Transverse colon (tissue), 4 donors: ENCODE measurements around the gene SLC37A1. TPM values are rescaled to one million over a fixed set of nuclear protein-coding genes. Genes with fewer than 3 reads are reported as not detected.

Source experiments
- DNase-seq: peaks from one replicate; pipeline ENCODE4 v3.0.0-alpha.2; 2019
- H3K27ac ChIP-seq, 4 donors: fragments of 200-600 bp; sonication (generic); 2 replicates each; pipeline ENCODE4 v1.5.1; 2016 to 2018; ENCODE audit warnings: inconsistent platforms in 4 of 4
- H3K27me3 ChIP-seq: fragments of 200-600 bp; sonication (generic); 2 replicates; pipeline ENCODE4 v1.5.1; 2017; ENCODE audit warnings: inconsistent platforms
- H3K36me3 ChIP-seq, 4 donors: fragments of 200-600 bp; sonication (generic); 2 replicates each; pipeline ENCODE4 v1.5.1; 2017 to 2019; ENCODE audit warnings: inconsistent platforms in 4 of 4
- H3K4me1 ChIP-seq, 4 donors: fragments of 200-600 bp; sonication (generic); 2 replicates each; pipeline ENCODE4 v1.5.1; 2017 to 2020; ENCODE audit warnings: inconsistent platforms in 4 of 4
- H3K4me3 ChIP-seq, 4 donors: fragments of 200-600 bp; sonication (generic); 1 replicate in 1 of 4; 2 replicates in 3 of 4; pipeline versions ENCODE4 v1.5.1 to v1.6.1; 2017 to 2019; ENCODE audit warnings: inconsistent platforms in 4 of 4
- H3K9me3 ChIP-seq, 2 donors: fragments of 200-600 bp; sonication (generic); 2 replicates each; pipeline ENCODE4 v1.5.1; 2017 to 2019; ENCODE audit warnings: inconsistent platforms in 2 of 2
- EP300 ChIP-seq: sonication (generic); formaldehyde crosslinking; IDR thresholded peaks from one replicate; pipeline ENCODE4 v1.6.1; 2017; ENCODE audit warnings: antibody characterized with exemption, low read depth
- POLR2A ChIP-seq: fragments of 450-650 bp; IDR thresholded peaks from one replicate; pipeline ENCODE4 v1.6.1; 2016; ENCODE audit warnings: antibody characterized with exemption, mild to moderate bottlenecking, moderate library complexity
- POLR2AphosphoS5 ChIP-seq, 3 donors: sonication (generic); formaldehyde crosslinking; IDR thresholded peaks; one replicate each; pipeline ENCODE4 v1.6.1; 2016; ENCODE audit warnings: antibody characterized with exemption in 3 of 3
- WGBS, 2 donors: methylation state at CpG; one replicate each; pipeline ENCODE4 v1.1.5; 2018; ENCODE audit warnings: low coverage in 1 of 2; 5-methylcytosine and 5-hydroxymethylcytosine counted together
- in situ Hi-C, 4 donors: fragments of 200-750 bp; cut with MboI; loops; one replicate each; pipeline versions ENCODE4 v1.15.0 to v1.15.1; 2017; ENCODE audit warnings: low sequenced_read_pairs in 3 of 4, low pct_ligation_motif_present in 1 of 4, low pct_unique_long_range_greater_than_20kb in 1 of 4
- intact Hi-C: fragments of 100-400 bp; cut with DNase I; formaldehyde crosslinking; loops from one replicate; pipeline ENCODE4 v1.15.1; 2023; ENCODE audit warnings: low total_unique reads
- total RNA-seq, 4 donors: library from RNA; depleted of rRNA; stranded (reverse); fragments of >200 nt; gene quantifications; one replicate each; pipeline ENCODE4 v1.1.0, GENCODE V29; 2016
- TF ChIP-seq, protein P1 (sequence below), 5 experiments: fragments of 200-600 bp in 3 of 5; fragments of 450-650 bp in 2 of 5; sonication (generic) in 3 of 5; IDR thresholded peaks; 1 replicate in 2 of 5; 2 replicates in 3 of 5; pipeline ENCODE4 v1.5.1; 2016 to 2017; ENCODE audit warnings: antibody characterized with exemption in 5 of 5, inconsistent platforms in 3 of 5, mild to moderate bottlenecking in 2 of 5, moderate library complexity in 1 of 5

The SLC37A1 gene
- 100 to 1,000 TPM in 3 of 4 donors, 10 to 100 TPM in 1; 80.8 to 139 (median 117) TPM for total RNA-seq

DNA sequence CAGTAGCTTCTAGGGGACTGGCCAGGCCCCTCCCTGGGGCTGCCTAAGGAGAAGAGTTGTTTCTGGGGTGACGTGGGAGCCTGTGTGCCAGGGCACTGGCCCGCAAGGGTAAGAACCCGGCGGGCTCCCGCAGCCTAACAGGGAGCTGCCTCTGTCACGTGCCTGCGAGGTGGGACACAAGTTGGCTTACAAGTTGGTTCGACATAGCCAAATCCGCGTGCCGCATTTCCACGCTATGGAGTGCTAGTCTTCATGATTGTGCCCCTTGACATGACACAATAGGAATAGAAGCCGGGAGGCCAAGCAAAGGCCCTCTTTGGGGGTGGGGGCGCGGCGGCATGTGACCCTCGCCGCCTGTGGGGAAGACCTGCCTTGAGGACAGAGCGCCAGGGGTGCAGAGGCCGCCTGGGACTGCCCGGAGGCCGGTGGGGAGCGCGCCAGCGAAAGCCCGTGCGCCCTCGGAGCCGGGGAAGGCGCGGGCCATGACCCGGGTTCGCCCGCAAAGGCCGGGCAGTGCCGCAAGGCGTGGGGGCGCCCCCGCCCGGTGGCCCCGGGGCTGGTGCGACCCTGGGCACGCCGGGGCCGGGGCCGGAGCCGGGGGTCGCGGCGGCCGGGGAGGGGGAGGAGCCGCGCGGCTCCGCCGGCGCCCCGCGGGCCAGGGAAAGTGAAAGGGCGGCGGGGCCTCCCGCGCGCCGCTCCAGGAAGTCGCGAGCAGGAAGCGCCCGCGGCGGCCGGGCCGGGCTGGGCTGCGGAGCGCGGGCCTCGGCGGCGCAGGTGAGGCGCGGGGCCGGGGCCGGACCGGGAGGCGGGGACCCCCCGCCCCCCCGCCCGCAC is at the start of gene SLC37A1:
Gene SLC37A1 (plus strand): TSS at position 702 of the 834 bp plus-strand sequence. CDS start 4,603 bp downstream, outside the sequence.
- H3K27ac ChIP-seq: peak within 1 kb of the TSS; percentile 86 to 92 (median 89)
- no peak for DNase-seq
- in situ Hi-C loops (no loop called here), intact Hi-C loops (no loop called here)
- no peaks in the 10 kb centered on the region for H3K36me3 ChIP-seq
- 15% methylated on average over 37 of the region's 88 CpGs; no CpG with 5 or more reads in 1 of the 2 donors for WGBS, 2 donors
- no peaks in the 10 kb centered on the region for H3K9me3 ChIP-seq
- H3K4me3 ChIP-seq: peak within 1 kb of the TSS; percentile 79 to 94 (median 92)
- H3K4me1 ChIP-seq: peaks cover 3 to 39% (median 23%) of the 10 kb centered on the region in 4 donors
- TF ChIP-seq, protein P1, sequence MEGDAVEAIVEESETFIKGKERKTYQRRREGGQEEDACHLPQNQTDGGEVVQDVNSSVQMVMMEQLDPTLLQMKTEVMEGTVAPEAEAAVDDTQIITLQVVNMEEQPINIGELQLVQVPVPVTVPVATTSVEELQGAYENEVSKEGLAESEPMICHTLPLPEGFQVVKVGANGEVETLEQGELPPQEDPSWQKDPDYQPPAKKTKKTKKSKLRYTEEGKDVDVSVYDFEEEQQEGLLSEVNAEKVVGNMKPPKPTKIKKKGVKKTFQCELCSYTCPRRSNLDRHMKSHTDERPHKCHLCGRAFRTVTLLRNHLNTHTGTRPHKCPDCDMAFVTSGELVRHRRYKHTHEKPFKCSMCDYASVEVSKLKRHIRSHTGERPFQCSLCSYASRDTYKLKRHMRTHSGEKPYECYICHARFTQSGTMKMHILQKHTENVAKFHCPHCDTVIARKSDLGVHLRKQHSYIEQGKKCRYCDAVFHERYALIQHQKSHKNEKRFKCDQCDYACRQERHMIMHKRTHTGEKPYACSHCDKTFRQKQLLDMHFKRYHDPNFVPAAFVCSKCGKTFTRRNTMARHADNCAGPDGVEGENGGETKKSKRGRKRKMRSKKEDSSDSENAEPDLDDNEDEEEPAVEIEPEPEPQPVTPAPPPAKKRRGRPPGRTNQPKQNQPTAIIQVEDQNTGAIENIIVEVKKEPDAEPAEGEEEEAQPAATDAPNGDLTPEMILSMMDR (IDR thresholded peaks at IDR 0.05): no peak
- TF ChIP-seq POLR2AphosphoS5 (IDR thresholded peaks at IDR 0.05) (no peak), EP300 (no peak), POLR2A (no peak)
- H3K27me3 ChIP-seq: no peaks in the 10 kb centered on the region

DNA sequence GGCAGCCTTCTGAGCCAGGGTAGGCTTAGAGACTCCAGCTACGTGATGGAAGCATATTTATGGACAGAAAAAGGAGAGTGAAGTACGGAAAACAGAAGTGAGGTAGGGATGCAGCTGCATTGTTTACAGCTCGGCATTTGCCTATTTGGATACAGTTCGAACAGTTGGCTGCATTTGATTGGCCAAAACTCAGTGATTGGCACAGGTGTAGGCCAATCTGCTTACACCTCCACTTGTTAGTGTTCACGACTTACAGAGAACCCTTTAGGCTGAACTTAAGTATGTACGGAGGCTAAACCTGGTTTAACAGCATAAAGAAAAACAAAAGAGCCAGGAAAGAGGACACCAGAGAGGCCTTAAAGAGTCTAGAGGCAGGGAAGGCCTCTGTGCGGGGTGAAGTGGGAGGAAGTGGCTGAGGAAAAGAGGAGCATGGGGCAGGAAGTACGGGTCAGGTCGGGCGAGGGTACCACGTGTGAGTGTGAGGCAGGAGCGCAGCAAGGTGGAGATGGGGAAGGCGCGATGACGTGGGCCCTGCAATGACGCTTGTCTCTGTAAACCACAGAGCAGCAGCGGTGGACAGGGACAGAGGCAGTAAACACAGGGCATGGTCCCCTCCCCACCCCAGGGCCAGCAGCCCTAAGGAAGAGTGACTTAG is 49.7 kb upstream of the SLC37A1 start:
- no peaks in the 10 kb centered on the region for H3K27me3 ChIP-seq
- in situ Hi-C loops (loop anchor here in 1 of 4 donors (10.0 to 25.0 kb wide), 2 partner anchors 71 to 302 kb away; no protein-coding TSS in a partner anchor), intact Hi-C loops (no loop called here)
- H3K4me1 ChIP-seq: peaks cover 32 to 94% (median 73%) of the 10 kb centered on the region in 4 donors
- peak overlapping the region; percentile 78 to 87 (median 83) for H3K27ac ChIP-seq
- TF ChIP-seq EP300 (no peak), POLR2AphosphoS5 (IDR thresholded peaks at IDR 0.05) (no peak), POLR2A (no peak)
- TF ChIP-seq, protein P1 (IDR thresholded peaks at IDR 0.05): no peak
- no peak overlapping the region for H3K4me3 ChIP-seq
- WGBS, 2 donors: 74 to 89% methylated on average over 10 to 17 of the region's 17 CpGs
- H3K9me3 ChIP-seq: no peaks in the 10 kb centered on the region
- H3K36me3 ChIP-seq: no peaks in the 10 kb centered on the region
- peak; percentile 65 for DNase-seq

DNA sequence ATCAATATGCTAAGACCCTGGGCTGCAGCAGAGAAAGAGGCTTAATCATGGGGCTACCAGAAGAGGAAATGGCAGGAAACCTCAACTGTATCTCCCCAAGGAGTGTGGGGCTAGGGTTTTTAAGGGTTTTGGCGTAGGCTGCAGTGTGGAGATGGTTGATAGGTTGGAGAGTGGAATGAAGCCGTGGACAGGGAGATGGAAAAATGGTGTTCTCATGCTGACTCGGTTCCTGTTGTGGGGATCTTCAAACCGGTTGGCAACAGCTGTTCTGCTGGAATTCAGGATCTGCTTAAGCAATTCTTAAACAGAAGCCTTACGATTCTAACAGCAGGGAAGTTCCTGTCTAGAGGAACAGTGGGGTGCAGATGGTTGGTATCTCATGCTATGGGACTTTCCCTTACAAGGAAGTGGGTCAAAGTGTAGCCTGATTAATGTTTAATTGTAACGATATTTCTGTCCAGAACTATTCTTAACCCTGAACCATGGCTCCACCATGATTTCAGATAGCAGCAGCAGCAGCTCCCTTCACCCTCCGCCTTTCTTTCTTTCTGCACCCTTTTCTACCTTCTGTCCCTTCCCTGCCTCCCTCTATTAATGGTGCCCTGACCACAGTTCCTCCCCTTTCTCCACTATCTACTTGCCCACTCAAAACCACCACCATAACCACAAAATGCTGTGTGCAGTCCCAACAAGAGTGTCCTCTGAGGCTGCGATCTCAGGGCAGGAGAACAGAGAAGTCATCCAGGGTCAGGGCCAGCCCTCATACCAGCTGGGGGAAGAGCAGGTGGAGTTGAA is 48.4 kb upstream of the SLC37A1 start:
- DNase-seq: peak; percentile 34
- no peaks in the 10 kb centered on the region for H3K9me3 ChIP-seq
- H3K4me1 ChIP-seq: peaks cover 34 to 94% (median 66%) of the 10 kb centered on the region in 4 donors
- no peaks in the 10 kb centered on the region for H3K27me3 ChIP-seq
- H3K4me3 ChIP-seq: no peak overlapping the region
- no peaks in the 10 kb centered on the region for H3K36me3 ChIP-seq
- peak overlapping the region; percentile 76 to 87 (median 81) for H3K27ac ChIP-seq
- peak in 2 of 3 donors; percentile 31 to 32 for TF ChIP-seq POLR2AphosphoS5 (IDR thresholded peaks at IDR 0.05)
- TF ChIP-seq, protein P1 (IDR thresholded peaks at IDR 0.05): no peak
- in situ Hi-C loops: loop anchor here in 1 of 4 donors (10.0 to 25.0 kb wide), 2 partner anchors 70 to 303 kb away; no protein-coding TSS in a partner anchor
- WGBS, 2 donors: 32 to 36% methylated on average over 4 to 8 of the region's 8 CpGs
- intact Hi-C loops: no loop called here
